ENCODE data around the gene CHD3. TPM values are rescaled to one million over a fixed set of nuclear protein-coding genes. Genes with fewer than 3 reads are reported as not detected.
A peak's percentile ranks its signal among the peaks of the same experiment; 100 is the strongest.

CHD3 gene
- total RNA-seq, 1 experiment from 2014 or later, result 197 TPM

GRCh38 chr17:7843536-7844291, 44.9 kb upstream of the CHD3 start:
- Histone ChIP-seq H3K4me2 (peak overlapping the region; percentile 97), H3F3A (ENCODE audit: insufficient read depth, low read depth) (peaks cover 39% of the 10 kb centered on the region; the same call in 1 of the 2 replicates), H3K9me3 (ENCODE audit: insufficient read depth, low read depth) (no peaks in the 10 kb centered on the region), H4K20me1 (ENCODE audit: insufficient read depth) (peaks cover 10% of the 10 kb centered on the region), H3K27me3 (ENCODE audit: insufficient read depth, low read depth) (no peaks in the 10 kb centered on the region), H3K4me3 (peak overlapping the region; percentile 93), H3K9me2 (ENCODE audit: insufficient read depth) (no peaks in the 10 kb centered on the region), H2AFZ (0 out of 2 replicates have a peak overlapping the region, but pooled peaks have one; percentile 70), H3K36me3 (ENCODE audit: low read depth) (no peaks in the 10 kb centered on the region), H3K79me2 (ENCODE audit: low read depth) (peaks cover 23% of the 10 kb centered on the region), H3K4me1 (replicated peaks; ENCODE audit: insufficient read depth) (peaks cover 16% of the 10 kb centered on the region), H3K27ac (peak overlapping the region; percentile 92)
- intact Hi-C loops (cut with micrococcal nuclease; ENCODE audit: unreplicated experiment), result loop anchor here (1.0 to 5.0 kb wide), 5 partner anchors 7 to 581 kb away; partner anchors contain the start of genes CLDN7 and NAA38
- ChIA-PET POLR2A (ENCODE audit: unreplicated experiment) (interaction anchor here (0.5 to 0.6 kb wide), 2 partner anchors 69 to 160 kb away, joined by 4 to 7 read pairs; no protein-coding TSS in a partner anchor), CTCF (no interaction called here)
- TF ChIP-seq EZH2 (IDR thresholded peaks at IDR 0.05; ENCODE audit: low read depth), result no peak
- no peak for TF ChIP-seq CTCF (conservative IDR thresholded peaks at IDR 0.05)
- BruUV-seq (replicated peaks), result no TSS peak
- DNase-seq, result peak; percentile 59 to 80

DNA sequence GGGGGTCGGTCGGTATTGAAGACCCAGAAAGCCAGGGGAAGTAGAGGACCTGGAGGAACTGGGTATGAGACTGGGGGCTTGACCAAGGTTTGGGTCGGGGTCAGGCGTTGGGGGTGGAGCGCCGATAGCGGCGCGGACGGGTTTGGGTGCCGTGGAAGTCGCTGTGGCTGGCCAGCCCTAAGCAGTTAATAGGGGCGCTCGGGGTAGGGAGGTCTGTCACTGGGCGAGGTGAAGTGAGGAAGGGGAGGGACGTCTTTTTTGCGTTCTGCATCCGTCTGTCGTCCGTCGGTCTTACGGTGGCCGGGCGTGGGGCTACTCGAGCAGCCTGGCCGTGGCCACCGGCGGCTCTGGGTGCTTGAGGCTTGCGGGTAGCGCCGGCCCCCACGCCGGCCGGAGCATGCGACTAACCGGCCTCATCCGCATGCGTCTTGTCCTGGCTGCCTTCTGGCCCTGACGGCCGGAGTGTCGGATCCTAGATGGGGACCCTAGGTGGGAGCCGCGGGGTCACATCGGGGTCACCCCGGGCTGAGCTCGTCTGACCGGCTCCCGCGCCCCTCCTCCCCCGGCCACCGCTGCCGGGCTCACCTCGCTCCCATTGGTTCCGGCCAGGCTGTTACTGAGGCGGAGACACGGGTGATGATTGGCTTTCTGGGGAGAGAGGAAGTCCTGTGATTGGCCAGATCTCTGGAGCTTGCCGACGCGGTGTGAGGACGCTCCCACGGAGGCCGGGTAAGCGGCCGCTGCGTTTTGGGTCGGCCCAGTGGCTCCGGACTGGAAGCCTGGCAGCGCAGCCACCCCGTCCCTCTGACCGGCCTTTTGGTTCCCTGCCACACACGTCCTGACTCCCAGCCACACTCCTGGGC, 44.1 kb upstream of the CHD3 start:
- CTCF ChIA-PET, result interaction anchor here (0.5 to 1.1 kb wide), 3 partner anchors 12 to 78 kb away, joined by 3 to 7 read pairs (median 3); partner anchors contain the start of gene NAA38
- TF ChIP-seq EZH2 (IDR thresholded peaks at IDR 0.05; ENCODE audit: low read depth), result no peak
- no peak for TF ChIP-seq CTCF (conservative IDR thresholded peaks at IDR 0.05)
- Histone ChIP-seq H3K27ac (peak overlapping the region; percentile 92), H3K4me3 (peak overlapping the region; percentile 93), H3K4me2 (peak overlapping the region; percentile 97), H3K9me2 (ENCODE audit: insufficient read depth) (no peaks in the 10 kb centered on the region), H3K27me3 (ENCODE audit: insufficient read depth, low read depth) (no peaks in the 10 kb centered on the region), H3K4me1 (replicated peaks; ENCODE audit: insufficient read depth) (peaks cover 10% of the 10 kb centered on the region), H3K79me2 (ENCODE audit: low read depth) (peaks cover 23% of the 10 kb centered on the region), H3K9me3 (ENCODE audit: insufficient read depth, low read depth) (no peaks in the 10 kb centered on the region), H3K36me3 (ENCODE audit: low read depth) (no peaks in the 10 kb centered on the region), H4K20me1 (ENCODE audit: insufficient read depth) (peaks cover 10% of the 10 kb centered on the region), H3F3A (ENCODE audit: insufficient read depth, low read depth) (peaks cover 35% of the 10 kb centered on the region; the same call in 1 of the 2 replicates), H2AFZ (0 out of 2 replicates have a peak overlapping the region, but pooled peaks have one; percentile 55)
- POLR2A ChIA-PET (ENCODE audit: unreplicated experiment), result interaction anchor here (0.9 kb wide), 1 partner anchor 9 kb away, joined by 4 read pairs; no protein-coding TSS in a partner anchor
- intact Hi-C loops (cut with micrococcal nuclease; ENCODE audit: unreplicated experiment), result loop anchor here (1.0 to 5.0 kb wide), 5 partner anchors 8 to 582 kb away; partner anchors contain the start of genes CLDN7 and NAA38
- peak; percentile 78 to 93 for DNase-seq
- TSS peak; percentile 25 for BruUV-seq (replicated peaks)

Data from PC-9 (cell line).